ENCODE data around the gene EBF4.
"Not testable (repeated sequence)": the region's sequence is repeated elsewhere in the genome, so short reads cannot be mapped to it uniquely, and the experiment has no call there.

Gene EBF4

GRCh38 chr20:2757969-2758368, 65.4 kb downstream of the EBF4 start:
- DNase-seq (ENCODE audit: low spot score): no peak

DNA sequence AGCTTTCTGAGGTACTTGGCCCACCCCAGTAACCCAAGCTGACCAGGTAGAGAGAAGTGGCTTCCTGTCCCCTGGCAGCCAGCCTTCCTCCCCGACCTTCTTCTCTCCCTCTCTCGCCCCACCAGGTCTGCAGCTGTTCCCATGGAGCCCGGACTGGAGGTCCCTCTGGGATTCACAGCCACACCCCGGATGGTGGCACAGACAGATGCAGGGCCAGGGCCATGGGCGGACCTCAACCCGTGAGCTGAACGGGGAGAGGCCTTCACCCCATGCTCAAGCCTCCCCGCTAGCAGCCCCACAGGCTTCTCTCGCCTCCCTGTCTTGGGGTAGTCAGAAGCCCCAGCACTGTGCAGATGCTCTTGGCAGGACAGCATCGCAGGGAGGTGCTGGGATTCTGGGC, 66.6 kb downstream of the EBF4 start:
- DNase-seq (ENCODE audit: low spot score): no peak

- no peak for DNase-seq (ENCODE audit: low spot score)
These were observed 67.2 kb downstream of the EBF4 start for GRCh38 chr20:2759603-2760296.

GRCh38 chr20:2760297-2760951, 67.8 kb downstream of the EBF4 start:
- DNase-seq (ENCODE audit: low spot score): no peak

GRCh38 chr20:2760952-2761305, 68.3 kb downstream of the EBF4 start:
- no peak for DNase-seq (ENCODE audit: low spot score)

DNA sequence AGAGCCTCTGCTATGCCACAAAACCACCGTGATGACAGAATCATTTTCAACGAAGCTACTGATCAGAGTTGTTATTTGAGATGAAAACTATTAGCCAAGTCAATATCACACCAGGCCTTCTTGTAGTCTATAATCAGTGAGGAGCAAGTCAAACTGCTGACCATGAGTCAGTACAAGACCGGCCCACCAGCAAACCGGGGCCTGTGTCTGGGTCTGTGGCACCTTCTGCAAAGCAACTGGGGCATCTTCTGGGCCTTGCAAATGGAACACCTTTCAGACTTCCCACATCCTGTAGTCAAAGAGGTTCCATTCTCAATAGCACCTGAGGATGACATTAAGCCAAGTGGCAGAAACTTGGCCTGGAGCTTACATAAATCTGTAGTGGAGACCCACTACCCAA, 69.3 kb downstream of the EBF4 start:
- no peak for DNase-seq (ENCODE audit: low spot score)

GRCh38 chr20:2762578-2763131, 70.1 kb downstream of the EBF4 start:
- DNase-seq (ENCODE audit: low spot score): no peak

DNA sequence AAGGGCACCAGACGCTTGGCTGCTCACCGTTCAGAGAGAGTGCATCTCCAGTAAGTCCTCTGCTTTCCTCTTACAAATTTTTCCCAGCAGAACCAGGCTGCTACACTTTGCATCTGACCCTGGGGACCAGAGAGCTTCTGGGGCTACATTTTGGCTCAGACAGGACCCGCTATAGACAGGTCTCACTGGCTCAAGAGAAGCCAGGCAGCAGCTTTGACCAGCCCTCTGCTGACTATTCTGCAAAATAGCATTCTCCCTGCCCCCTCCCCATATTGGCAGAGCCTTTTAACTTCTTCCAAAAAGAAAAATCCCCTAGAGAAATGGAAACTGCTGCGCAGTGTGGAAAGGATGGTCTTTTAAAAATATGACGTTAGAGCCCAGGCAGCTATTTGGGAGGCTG, 70.6 kb downstream of the EBF4 start:
- no peak for DNase-seq (ENCODE audit: low spot score)

DNA sequence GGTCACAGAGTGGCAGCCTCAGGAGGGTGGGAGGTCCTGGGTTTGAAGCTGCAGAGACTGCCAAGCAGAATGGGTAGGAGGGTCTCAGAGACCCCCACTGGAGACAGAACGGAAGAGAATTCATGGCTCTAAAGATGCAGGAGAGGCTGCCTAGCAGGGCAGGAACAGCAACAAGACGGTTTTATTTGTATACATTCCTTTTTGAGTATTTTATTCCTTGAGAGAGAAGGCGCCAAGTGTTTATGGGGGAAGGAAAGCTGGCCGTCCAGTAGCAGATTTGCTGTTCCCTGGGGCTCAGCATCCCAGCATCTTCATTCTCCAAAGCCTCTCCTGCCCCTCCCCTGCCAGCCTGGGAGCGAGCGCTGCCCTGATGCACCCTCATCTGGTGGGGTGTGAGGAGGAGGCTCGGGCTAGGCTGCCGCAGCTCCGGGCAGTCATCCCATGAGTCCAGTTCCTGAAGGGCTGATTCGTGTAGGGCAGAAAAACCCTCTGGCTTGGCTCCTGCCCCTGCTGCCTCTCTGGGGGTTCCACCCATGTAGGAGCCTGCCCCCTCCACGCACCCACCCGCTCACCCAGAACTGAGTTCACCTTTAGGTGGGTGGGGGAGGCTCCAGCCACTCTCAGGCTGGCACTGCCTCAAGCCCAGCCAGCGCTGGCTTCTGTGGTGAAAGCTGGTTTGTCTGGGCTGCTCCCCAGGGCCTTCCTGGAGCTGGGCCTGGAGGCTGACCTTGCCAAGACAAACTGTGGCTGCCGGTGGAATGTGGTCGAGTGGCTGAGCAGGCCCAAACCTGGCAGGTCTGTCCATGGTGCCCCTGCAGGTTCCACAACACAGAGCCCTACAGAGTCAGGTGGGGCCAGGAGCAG, 75.4 kb downstream of the EBF4 start:
- no peak for DNase-seq (ENCODE audit: low spot score)

- DNase-seq (ENCODE audit: low spot score): no peak
These were observed 76.0 kb downstream of the EBF4 start for GRCh38 chr20:2768632-2769015.

DNA sequence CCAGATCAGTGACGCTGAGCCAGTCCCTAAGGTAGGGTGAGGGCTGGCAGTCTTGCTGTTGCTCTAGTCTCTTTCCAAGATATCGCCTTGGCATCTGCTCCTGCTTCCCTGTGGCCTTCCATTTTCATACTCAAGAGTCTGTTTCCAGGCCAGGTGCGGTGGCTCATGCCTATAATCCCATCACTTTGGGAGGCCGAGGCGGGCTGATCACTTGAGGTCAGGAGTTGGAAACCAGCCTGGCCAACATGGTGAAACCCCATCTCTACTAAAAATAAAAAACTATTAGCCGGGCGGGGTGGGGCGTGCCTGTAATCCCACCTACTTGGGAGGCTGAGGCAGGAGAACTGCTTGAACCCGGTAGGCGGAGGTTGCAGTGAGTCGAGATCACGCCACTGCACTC, 77.5 kb downstream of the EBF4 start:
- not testable (repeated sequence) for DNase-seq (ENCODE audit: low spot score)

DNA sequence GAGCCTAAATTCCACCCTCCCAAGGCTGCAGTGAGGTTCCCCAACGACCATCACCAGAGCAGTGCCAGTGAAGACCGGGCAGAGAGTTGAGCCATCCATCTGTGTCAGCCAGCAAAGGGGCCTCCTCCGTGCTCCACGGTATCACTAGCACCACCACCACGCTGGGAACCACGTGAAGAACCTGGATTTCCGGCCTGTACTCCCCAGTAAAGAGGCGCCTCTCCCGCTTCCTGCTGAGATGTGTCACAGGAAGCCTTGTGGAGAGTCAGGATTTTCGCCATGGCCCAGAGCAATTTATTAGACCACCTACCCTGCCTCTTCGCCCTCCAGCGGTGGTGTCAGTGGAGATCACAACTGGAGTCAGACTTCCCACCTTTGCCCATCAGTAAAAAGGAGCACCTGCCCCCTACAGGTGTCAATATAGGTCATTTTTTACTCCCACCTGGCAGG, 79.1 kb downstream of the EBF4 start:
- DNase-seq (ENCODE audit: low spot score): no peak

DNA sequence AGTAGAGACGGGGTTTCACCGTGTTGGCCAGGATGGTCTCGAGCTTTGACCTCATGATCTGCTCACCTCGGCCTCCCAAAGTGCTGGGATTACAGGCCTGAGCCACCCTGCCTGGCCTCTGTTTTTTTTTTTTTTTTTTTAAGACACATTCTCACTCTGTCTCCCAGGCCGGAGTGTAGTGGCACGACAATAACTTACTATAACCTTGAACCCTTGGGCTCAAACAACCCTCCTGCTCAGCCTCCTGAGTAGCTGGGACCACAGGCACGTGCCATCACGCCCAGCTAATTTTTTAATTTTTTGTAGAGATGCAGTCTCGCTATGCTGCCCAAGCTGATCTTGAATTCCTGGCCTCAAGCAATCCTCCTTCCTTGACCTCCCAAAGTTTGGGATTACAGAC, 81.2 kb downstream of the EBF4 start:
- no peak for DNase-seq (ENCODE audit: low spot score)

- DNase-seq (ENCODE audit: low spot score): no peak
These were observed 82.6 kb downstream of the EBF4 start for GRCh38 chr20:2775139-2775538.

DNA sequence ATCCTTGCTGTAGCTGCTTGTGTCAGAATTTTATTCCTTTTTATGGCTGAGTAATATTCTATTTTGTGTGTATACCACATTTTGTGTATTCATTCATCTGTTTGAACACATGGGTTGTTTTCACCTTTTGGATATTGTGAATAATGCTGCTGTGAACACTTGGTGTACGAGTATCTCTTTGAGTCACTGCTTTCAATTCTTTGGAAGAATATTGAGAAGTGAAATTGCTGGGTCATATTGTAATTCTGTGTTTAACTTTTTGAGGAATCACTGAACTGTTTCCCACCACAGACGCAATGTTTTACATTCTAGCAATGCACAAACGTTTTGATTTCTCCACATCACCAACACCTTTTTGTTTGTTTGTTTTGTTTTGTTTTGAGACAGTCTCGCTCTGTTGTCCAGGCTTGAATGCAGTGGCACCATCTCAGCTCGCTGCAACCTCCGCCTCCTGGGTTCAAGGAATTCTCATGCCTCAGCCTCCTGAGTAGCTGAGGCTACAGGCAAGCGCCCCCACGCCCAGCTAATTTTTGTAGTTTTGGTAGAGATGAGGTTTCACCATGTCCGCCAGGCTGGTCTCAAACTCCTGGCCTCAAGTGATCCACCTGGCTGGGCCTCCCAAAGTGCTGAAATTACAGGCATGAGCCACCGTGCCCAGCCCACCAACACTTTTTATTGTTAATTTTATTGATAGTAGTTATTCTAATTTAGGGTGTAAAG, 86.2 kb downstream of the EBF4 start:
- no peak for DNase-seq (ENCODE audit: low spot score)

DNA sequence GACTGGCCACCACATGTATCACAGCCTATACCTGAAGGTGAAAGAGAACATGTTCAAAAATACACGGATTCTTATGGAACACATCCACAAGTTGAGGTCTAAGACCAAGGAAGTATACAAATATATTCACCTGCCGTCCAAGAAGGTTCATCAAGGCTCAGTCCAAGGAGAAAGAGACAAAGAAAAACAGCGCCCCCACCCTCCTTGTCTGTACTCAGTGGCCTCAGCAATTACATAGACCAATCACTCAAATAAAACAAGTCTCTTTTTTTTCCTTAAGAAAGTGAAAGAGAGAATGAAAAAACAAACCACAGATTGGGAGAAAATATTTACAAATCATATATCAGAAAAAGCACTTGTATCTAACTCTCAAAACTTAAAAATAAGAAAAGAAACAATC, 88.4 kb downstream of the EBF4 start:
- DNase-seq (ENCODE audit: low spot score): no peak

DNA sequence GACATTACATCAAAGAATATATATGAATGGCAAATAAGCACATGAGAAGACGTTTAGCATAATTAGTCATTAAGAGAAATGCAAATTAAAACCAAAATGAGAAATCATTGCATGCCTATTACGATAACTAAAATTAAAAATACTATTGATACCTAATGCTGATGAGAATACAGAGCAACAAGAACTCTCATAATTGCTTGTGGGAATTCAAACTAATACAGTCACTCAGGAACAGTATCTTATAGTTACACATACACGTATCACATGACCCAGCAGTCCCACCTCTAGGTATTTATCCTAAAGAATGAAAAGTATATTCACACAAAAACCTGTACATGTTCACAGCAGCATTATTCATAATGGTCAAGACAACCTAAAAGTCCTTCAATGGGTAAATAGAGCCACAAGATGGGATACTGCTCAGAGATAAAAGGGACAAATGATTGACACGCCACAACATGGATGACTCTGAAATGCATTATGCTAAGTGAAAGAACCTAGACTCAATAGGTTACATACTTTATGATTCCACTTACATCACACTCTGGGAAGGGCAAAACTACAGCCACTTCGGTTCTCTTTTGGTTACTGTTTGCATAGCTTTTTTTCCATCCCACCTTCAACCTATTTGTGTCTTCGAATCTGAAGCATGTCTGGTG, 91.5 kb downstream of the EBF4 start:
- no peak for DNase-seq (ENCODE audit: low spot score)

DNA sequence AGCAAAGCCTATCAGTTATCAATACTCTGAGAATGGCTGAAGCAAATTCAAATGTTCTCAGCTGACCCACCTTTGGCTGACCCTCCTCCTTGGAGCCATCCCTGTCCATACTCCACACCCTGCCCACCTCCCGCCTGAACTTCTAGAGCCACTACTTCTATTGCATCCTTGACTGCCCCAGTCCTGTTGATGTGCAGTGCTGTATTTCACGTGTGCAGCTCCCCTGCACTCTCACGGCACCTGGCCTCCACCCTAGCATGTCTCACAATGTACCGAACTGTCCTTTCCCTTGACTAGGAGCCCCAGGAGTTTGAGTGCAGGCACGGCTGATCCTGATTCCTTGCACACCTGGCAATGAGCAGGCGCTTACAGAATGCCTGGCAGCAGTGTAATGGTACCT, 100.9 kb downstream of the EBF4 start:
- DNase-seq (ENCODE audit: low spot score): no peak

DNA sequence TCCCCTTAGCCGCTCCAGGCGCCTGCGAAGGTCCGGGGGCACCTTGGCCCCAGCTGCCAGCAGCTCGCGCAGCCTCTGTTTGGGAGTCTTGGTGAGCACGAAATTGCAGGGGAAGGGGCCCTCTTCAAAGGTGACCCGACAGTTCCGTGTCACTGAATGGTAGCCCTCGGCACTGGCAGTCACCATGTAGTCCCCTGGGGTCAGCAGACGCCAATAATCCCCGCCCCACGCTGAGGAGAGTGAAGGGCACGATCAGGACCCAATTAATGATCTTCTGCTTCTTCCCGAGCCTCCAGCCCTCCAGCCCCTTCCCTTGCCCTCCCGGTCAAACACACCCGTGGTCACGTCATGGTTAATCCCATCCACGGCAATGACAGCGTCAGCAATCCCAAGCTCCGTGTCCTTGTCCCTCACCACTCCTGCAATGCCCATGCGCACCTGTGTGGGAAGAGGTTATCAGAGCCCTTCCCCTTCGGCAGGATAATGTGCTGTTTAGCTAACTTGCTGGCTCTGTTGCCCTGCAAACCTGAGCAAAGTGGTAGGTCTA, 101.7 kb downstream of the EBF4 start:
- no peak for DNase-seq (ENCODE audit: low spot score)

DNA sequence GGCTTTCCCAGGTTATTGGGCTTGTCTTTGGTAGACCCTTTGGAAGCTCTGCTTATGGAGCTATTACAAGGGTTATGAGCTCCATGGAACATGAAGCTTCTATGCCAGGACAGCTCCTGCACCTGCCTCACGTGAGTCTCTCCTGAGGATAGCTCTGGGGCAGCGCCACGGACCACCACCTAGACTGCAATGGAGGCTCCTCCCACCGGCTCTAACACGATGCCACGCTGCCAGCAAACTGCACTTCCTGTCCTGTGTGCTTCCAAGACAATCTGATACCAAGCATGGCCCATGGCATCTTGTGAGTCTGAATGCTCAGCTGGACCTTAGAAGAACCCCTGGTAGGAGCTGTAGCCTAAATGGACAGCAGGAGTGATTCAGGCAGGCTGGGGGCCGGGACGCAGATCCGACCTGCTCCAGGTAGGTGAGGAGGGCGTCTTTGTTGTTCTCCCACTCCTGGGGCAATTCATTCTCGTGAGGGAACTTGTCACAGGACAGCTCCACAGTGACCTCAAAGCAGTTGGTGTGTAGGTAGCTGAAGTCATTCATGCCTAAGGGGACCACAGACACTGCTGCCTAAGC, 102.4 kb downstream of the EBF4 start:
- no peak for DNase-seq (ENCODE audit: low spot score)

DNA sequence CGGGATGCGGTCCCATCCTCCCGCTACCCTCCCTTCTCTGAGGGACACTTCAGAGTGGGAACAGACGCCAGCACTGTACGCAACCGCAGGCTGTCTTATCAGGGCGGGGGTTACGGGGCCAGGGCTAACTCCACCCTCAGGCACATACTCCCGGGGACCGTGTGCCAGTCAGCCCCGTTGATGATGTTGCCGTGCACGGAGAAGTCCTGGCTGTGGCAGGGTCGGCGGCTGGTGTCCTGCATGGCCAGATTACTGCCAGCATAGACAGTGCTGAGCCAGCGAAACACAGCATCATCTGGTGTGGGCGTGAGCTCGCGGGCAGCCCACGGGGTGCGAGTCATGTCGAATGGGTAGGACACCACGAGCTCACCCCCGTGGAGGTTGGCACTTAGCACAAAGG, 102.9 kb downstream of the EBF4 start:
- DNase-seq (ENCODE audit: low spot score): no peak
